ENCODE results near the gene NKAIN2.

Gene NKAIN2

GRCh38 chr6:124420116-124420840, 616.6 kb downstream of the NKAIN2 start:
- TF ChIP-seq, protein P1, sequence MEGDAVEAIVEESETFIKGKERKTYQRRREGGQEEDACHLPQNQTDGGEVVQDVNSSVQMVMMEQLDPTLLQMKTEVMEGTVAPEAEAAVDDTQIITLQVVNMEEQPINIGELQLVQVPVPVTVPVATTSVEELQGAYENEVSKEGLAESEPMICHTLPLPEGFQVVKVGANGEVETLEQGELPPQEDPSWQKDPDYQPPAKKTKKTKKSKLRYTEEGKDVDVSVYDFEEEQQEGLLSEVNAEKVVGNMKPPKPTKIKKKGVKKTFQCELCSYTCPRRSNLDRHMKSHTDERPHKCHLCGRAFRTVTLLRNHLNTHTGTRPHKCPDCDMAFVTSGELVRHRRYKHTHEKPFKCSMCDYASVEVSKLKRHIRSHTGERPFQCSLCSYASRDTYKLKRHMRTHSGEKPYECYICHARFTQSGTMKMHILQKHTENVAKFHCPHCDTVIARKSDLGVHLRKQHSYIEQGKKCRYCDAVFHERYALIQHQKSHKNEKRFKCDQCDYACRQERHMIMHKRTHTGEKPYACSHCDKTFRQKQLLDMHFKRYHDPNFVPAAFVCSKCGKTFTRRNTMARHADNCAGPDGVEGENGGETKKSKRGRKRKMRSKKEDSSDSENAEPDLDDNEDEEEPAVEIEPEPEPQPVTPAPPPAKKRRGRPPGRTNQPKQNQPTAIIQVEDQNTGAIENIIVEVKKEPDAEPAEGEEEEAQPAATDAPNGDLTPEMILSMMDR (IDR thresholded peaks at IDR 0.05) = no peak
- Histone ChIP-seq H3K36me3 (no peaks in the 10 kb centered on the region), H3K9me3 (no peaks in the 10 kb centered on the region), H3K4me1 (ENCODE audit: control insufficient read depth in 1 of 2, insufficient read depth in 1 of 2, low read depth in 1 of 2, low read length in 1 of 2) (no peaks in the 10 kb centered on the region), H3K27ac (no peak overlapping the region), H3K27me3 (no peaks in the 10 kb centered on the region), H3K4me3 (ENCODE audit: low read depth in 1 of 2, low read length in 1 of 2) (no peak overlapping the region)

- Histone ChIP-seq H3K4me3 (ENCODE audit: low read depth in 1 of 2, low read length in 1 of 2) (no peak overlapping the region), H3K4me1 (ENCODE audit: control insufficient read depth in 1 of 2, insufficient read depth in 1 of 2, low read depth in 1 of 2, low read length in 1 of 2) (no peaks in the 10 kb centered on the region), H3K27ac (no peak overlapping the region), H3K9me3 (no peaks in the 10 kb centered on the region), H3K36me3 (no peaks in the 10 kb centered on the region), H3K27me3 (no peaks in the 10 kb centered on the region)
- TF ChIP-seq, protein P1 (IDR thresholded peaks at IDR 0.05) = no peak
These were observed 620.0 kb downstream of the NKAIN2 start for GRCh38 chr6:124423621-124424020.

GRCh38 chr6:124430740-124431318, 627.2 kb downstream of the NKAIN2 start:
- H3K9me3 ChIP-seq = no peaks in the 10 kb centered on the region
- no peaks in the 10 kb centered on the region for H3K27me3 ChIP-seq
- TF ChIP-seq, protein P1 (IDR thresholded peaks at IDR 0.05) = no peak
- H3K36me3 ChIP-seq = no peaks in the 10 kb centered on the region
- H3K4me1 ChIP-seq (ENCODE audit: control insufficient read depth in 1 of 2, insufficient read depth in 1 of 2, low read depth in 1 of 2, low read length in 1 of 2) = peaks cover 5 to 16% of the 10 kb centered on the region in 2 experiments
- H3K4me3 ChIP-seq (ENCODE audit: low read depth in 1 of 2, low read length in 1 of 2) = no peak overlapping the region
- H3K27ac ChIP-seq = no peak overlapping the region

- Histone ChIP-seq H3K27me3 (no peaks in the 10 kb centered on the region), H3K9me3 (no peaks in the 10 kb centered on the region), H3K27ac (no peak overlapping the region), H3K4me1 (ENCODE audit: control insufficient read depth in 1 of 2, insufficient read depth in 1 of 2, low read depth in 1 of 2, low read length in 1 of 2) (peaks cover 5 to 16% of the 10 kb centered on the region in 2 experiments), H3K36me3 (no peaks in the 10 kb centered on the region), H3K4me3 (ENCODE audit: low read depth in 1 of 2, low read length in 1 of 2) (no peak overlapping the region)
- TF ChIP-seq, protein P1 (IDR thresholded peaks at IDR 0.05) = no peak
These were observed 629.0 kb downstream of the NKAIN2 start for GRCh38 chr6:124432620-124433019.

DNA sequence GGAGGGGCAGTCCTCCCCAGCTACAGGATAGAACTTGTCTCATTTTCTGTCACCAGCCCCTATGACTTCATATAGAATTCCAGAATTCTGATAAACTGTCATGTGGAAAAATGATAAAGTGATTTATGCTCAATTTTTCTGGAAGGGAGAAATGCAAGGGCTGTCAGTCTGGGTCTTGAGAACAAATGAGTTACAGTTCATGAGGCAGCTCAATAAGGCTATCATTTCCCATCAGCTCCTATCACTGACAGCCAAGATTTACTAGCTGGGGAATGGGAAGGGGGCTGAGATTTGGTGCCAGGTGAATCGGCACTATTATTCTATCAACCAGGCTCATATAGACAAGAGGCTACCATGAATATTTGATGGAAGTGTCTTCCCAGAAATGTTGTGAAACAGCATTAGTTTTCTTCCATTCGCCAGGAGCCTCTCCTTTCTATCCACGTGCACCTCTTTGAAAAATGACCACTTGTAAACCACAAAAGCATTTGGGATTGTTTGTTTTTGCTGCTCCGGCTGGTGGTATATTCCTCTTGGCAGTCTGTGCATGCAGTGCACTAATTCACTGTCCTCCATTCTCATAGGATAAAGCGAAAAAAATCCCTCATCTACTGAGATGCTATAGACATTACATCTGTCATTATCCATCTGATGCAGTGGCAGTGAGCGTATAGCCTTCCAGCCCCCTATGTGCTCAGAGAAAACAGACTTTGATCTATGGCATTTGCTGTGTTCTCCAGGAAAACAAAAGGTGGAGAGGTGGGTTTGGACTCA, 629.9 kb downstream of the NKAIN2 start:
- TF ChIP-seq, protein P1 (IDR thresholded peaks at IDR 0.05) = no peak

More for the DNA sequence above, 629.9 kb downstream of the NKAIN2 start:
- Histone ChIP-seq H3K4me3 (ENCODE audit: low read depth in 1 of 2, low read length in 1 of 2) (no peak overlapping the region), H3K27me3 (no peaks in the 10 kb centered on the region), H3K27ac (no peak overlapping the region), H3K36me3 (no peaks in the 10 kb centered on the region), H3K4me1 (ENCODE audit: control insufficient read depth in 1 of 2, insufficient read depth in 1 of 2, low read depth in 1 of 2, low read length in 1 of 2) (peaks cover 5 to 16% of the 10 kb centered on the region in 2 experiments), H3K9me3 (no peaks in the 10 kb centered on the region)
